Stimulated activated naive CD8-positive, alpha-beta T cell treated with anti-CD3 and anti-CD28 coated beads, Interleukin-15, amount 100 ng/mL, for 72 hours (primary cell): ENCODE results near the gene TRPM3.
A peak's percentile ranks its signal among the peaks of the same experiment; 100 is the strongest.

Source experiments
- ATAC-seq: fragments of 150-1000 bp; cut with Tn5 transposase; 2 replicates; pipeline ENCODE4 v1.10.0; 2021; ENCODE audit warnings: mild to moderate bottlenecking, moderate library complexity
- DNase-seq, 2 donors: peaks; one replicate each; pipeline ENCODE4 v3.0.0; 2021 to 2022
- H3K27ac Mint-ChIP-seq, 2 donors: one replicate each; pipeline ENCODE4 v1.8.0; 2022; ENCODE audit warnings: mild to moderate bottlenecking in 2 of 2, mixed read lengths in 2 of 2, moderate library complexity in 2 of 2
- H3K27me3 Mint-ChIP-seq: one replicate; pipeline ENCODE4 v1.8.0; 2022; ENCODE audit warnings: mixed read lengths
- H3K4me1 Mint-ChIP-seq: one replicate; pipeline ENCODE4 v1.8.0; 2022; ENCODE audit warnings: mild to moderate bottlenecking, mixed read lengths
- H3K4me3 Mint-ChIP-seq, 2 donors: one replicate each; pipeline ENCODE4 v1.8.0; 2022; ENCODE audit warnings: mild to moderate bottlenecking in 2 of 2, mixed read lengths in 2 of 2, moderate library complexity in 1 of 2
- H3K9me3 Mint-ChIP-seq, 2 donors: one replicate each; pipeline ENCODE4 v1.8.0; 2022; ENCODE audit warnings: mixed read lengths in 2 of 2

TRPM3 gene

DNA sequence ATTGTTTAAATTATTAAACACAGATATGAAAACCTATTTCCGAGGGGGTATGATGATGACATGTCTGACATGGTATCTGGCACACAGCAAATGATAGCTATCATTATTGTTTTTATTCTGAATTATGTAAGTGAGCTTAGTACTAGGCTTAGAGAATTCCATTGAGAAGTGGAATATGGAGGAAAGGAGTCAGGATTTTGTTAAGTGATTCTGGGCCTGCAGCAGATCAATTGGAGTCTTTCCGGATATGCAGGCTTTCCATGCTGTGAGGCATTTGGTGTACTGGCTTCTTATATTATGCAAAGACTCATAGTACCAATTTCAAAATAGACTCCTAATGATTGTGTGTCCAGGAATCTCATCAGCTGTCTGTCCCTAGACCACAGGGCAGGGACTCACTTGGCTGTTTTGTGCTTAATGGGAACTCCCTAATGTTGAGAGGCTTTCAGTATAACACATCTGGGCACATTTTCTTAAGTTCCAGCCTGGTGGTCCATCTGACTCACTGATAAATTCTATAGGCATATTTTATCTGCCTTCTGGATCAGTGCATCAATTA, 527.0 kb downstream of the TRPM3 start:
- Mint-ChIP-seq H3K27me3 (no peaks in the 10 kb centered on the region), H3K4me3 (no peak overlapping the region), H3K9me3 (no peaks in the 10 kb centered on the region), H3K27ac (no peak overlapping the region), H3K4me1 (no peaks in the 10 kb centered on the region)
- no peak for DNase-seq
- no peak for ATAC-seq

DNA sequence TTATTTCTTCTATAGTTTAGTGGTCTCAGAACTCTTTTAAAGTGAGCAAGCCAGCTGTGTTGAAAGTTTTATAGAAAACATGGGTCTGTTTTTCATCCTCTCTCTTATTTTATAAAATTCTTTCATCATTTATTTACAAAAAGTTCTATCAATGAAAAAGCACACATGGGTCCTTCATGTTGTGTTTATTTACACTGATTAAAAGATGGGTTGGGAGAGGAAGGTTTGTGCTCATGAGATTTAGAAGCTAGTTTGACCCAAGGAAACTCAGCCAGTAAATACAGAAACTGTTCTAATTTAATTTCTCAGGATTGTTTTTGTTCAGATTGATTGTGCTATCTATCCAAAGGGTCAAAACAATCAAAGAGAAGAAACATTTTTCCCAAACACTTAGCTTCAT, 528.2 kb downstream of the TRPM3 start:
- Mint-ChIP-seq H3K27me3 (no peaks in the 10 kb centered on the region), H3K4me1 (no peaks in the 10 kb centered on the region), H3K9me3 (no peaks in the 10 kb centered on the region), H3K27ac (no peak overlapping the region), H3K4me3 (no peak overlapping the region)
- no peak for DNase-seq
- ATAC-seq: no peak

- H3K27me3 Mint-ChIP-seq: no peaks in the 10 kb centered on the region
- no peaks in the 10 kb centered on the region for H3K9me3 Mint-ChIP-seq
- no peak overlapping the region for H3K27ac Mint-ChIP-seq
- DNase-seq (no peak), ATAC-seq (no peak)
- no peaks in the 10 kb centered on the region for H3K4me1 Mint-ChIP-seq
- no peak overlapping the region for H3K4me3 Mint-ChIP-seq
These were observed 531.1 kb downstream of the TRPM3 start for GRCh38 chr9:70590315-70590677.

DNA sequence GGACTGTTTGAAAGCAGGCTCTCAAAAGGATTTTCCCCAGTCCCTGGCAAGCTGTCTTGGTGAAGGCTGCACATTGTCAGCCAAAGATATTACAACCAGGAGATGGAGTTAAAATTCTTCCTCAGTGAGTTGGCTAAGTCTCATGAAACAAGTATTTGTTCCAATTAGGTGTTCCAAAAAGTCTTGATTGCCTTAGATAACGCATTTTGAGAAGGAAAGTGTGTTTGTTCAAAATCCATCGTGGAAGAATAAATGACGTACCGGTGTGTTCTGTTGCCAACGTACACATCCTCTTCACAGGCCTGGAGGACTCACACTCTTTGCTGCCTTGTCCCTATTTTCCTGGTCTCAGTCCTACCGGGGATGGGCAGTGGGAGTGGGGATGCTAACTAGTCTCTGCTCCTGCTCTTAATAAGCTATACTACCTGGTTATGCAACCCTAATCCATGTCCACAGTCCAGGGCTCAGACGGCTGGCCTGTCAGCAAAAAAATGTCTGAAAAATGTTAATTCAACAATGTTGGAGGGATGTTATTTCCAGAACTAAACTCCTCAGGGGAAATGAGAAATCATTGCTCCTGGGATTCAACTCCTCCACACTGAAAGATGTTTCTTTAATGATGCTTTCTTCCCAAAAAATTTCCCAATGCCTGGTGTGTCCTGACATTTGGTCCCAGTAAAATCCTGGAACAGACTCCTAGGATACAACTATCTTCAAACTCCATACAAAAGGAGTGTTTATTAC, 531.7 kb downstream of the TRPM3 start:
- no peak for DNase-seq
- Mint-ChIP-seq H3K4me1 (no peaks in the 10 kb centered on the region), H3K9me3 (no peaks in the 10 kb centered on the region), H3K27ac (no peak overlapping the region), H3K27me3 (no peaks in the 10 kb centered on the region), H3K4me3 (no peak overlapping the region)
- no peak for ATAC-seq

DNA sequence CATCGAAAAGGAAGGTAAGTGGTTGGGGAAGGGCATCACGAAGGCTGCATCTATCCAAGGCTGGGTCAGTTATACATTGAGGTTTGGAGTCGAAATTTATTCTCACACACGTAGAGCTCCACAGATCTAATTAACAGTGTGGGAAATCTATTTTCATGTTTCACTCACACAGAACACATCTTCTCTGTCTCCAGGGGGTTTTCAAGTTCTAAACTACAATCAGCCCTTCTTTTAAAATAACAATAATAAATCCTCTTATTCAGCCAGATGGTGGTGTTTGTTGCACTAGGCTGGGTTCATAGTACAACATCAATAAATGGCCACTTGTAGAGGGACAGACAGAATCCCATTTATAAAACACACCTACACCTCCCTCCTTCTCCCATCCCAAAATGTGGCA, 532.4 kb downstream of the TRPM3 start:
- Mint-ChIP-seq H3K9me3 (no peaks in the 10 kb centered on the region), H3K4me1 (no peaks in the 10 kb centered on the region), H3K4me3 (no peak overlapping the region), H3K27ac (no peak overlapping the region), H3K27me3 (no peaks in the 10 kb centered on the region)
- no peak for DNase-seq
- ATAC-seq: no peak

DNA sequence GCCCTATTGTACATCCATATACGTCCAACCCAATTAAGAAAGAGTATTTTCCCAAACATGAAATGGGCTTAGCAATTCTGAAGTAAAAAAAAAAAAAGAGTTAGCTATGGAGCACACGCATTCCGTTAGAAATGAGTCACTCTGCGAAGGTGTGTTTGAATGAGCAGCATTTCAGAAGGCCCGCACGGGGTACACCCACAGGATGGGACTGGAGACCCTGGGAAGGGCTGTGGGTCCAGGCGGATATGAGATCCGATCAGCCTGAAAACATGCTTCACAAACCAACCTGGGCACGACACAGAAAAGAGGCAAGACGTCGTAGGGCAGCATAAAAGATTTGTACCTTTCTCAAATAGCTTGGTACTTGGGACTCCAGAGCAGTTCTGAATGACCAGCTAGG, 533.0 kb downstream of the TRPM3 start:
- Mint-ChIP-seq H3K9me3 (no peaks in the 10 kb centered on the region), H3K27me3 (no peaks in the 10 kb centered on the region), H3K27ac (no peak overlapping the region), H3K4me3 (no peak overlapping the region), H3K4me1 (no peaks in the 10 kb centered on the region)
- no peak for ATAC-seq
- DNase-seq: no peak

- ATAC-seq: no peak
- no peak for DNase-seq
- Mint-ChIP-seq H3K27ac (no peak overlapping the region), H3K4me3 (no peak overlapping the region), H3K9me3 (no peaks in the 10 kb centered on the region), H3K27me3 (no peaks in the 10 kb centered on the region), H3K4me1 (no peaks in the 10 kb centered on the region)
These were observed 534.2 kb downstream of the TRPM3 start for GRCh38 chr9:70587201-70587600.

GRCh38 chr9:70586476-70586875, 534.9 kb downstream of the TRPM3 start:
- Mint-ChIP-seq H3K4me1 (no peaks in the 10 kb centered on the region), H3K4me3 (no peak overlapping the region), H3K27me3 (no peaks in the 10 kb centered on the region), H3K9me3 (no peaks in the 10 kb centered on the region), H3K27ac (no peak overlapping the region)
- ATAC-seq (no peak), DNase-seq (no peak)

DNA sequence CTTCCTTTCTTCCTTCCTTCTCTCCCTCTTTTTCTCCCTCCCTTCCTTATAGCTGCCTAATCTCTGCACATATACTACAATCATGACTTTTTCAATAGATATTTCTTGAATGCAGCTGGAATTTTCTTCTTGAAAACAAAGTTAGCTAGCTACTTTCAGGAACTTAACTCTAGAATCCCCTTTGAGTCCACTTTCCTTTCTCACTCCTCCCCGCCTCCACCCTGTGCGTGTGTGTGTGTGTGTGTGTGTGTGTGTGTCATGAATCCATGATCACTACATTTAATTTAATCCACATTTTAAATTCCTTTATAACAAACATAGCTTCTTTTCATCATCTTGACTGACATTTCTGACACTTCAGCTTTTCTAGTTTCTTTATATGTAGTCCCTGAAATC, 539.5 kb downstream of the TRPM3 start:
- no peaks in the 10 kb centered on the region for H3K9me3 Mint-ChIP-seq
- no peak for ATAC-seq
- no peak overlapping the region for H3K4me3 Mint-ChIP-seq
- H3K4me1 Mint-ChIP-seq: peaks cover 6% of the 10 kb centered on the region
- no peak for DNase-seq
- H3K27me3 Mint-ChIP-seq: no peaks in the 10 kb centered on the region
- H3K27ac Mint-ChIP-seq: no peak overlapping the region

- ATAC-seq: no peak
- H3K27ac Mint-ChIP-seq: peak overlapping the region in 1 of 2 donors; percentile 15
These were observed 540.0 kb downstream of the TRPM3 start for GRCh38 chr9:70581214-70581954.

DNA sequence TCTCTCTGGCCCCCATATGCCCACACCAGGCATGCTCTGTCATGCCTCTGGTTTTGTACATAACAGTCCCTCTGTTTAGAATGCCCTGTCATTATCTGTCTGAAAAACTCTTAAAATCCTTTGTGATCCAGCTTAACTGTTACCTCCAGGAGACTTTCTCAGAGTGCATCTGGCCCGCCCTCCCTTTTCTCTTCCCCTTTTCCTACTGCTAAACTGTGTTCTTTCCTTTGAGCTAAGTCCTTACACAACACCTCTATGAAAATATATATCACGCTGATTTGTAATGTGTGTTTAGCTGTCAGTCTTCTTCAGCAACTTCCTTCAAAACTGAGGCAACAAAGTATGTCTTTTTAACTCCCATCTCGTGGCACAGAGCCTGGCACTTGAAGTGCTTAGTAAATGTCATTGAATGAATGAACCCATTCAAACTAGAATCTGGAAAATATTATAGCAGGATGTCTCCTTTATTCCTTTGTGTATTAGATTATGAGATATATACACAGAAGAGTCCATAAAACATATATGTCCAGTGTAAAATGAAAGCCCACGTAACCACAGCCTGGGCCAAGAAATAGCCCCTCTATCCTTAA, 540.7 kb downstream of the TRPM3 start:
- H3K27me3 Mint-ChIP-seq: no peaks in the 10 kb centered on the region
- H3K4me1 Mint-ChIP-seq: peaks cover 6% of the 10 kb centered on the region
- DNase-seq: no peak
- peak overlapping the region in 1 of 2 donors; percentile 48 for H3K27ac Mint-ChIP-seq
- H3K4me3 Mint-ChIP-seq: no peak overlapping the region
- ATAC-seq: no peak
- no peaks in the 10 kb centered on the region for H3K9me3 Mint-ChIP-seq

More at GRCh38 chr9:70581214-70581954, 540.0 kb downstream of the TRPM3 start:
- H3K4me3 Mint-ChIP-seq: no peak overlapping the region
- H3K4me1 Mint-ChIP-seq: peaks cover 6% of the 10 kb centered on the region
- no peak for DNase-seq
- H3K27me3 Mint-ChIP-seq: no peaks in the 10 kb centered on the region
- H3K9me3 Mint-ChIP-seq: no peaks in the 10 kb centered on the region

GRCh38 chr9:70579686-70580085, 541.7 kb downstream of the TRPM3 start:
- Mint-ChIP-seq H3K4me3 (no peak overlapping the region), H3K9me3 (no peaks in the 10 kb centered on the region), H3K27me3 (no peaks in the 10 kb centered on the region), H3K27ac (no peak overlapping the region), H3K4me1 (peaks cover 6% of the 10 kb centered on the region)
- ATAC-seq (no peak), DNase-seq (no peak)

DNA sequence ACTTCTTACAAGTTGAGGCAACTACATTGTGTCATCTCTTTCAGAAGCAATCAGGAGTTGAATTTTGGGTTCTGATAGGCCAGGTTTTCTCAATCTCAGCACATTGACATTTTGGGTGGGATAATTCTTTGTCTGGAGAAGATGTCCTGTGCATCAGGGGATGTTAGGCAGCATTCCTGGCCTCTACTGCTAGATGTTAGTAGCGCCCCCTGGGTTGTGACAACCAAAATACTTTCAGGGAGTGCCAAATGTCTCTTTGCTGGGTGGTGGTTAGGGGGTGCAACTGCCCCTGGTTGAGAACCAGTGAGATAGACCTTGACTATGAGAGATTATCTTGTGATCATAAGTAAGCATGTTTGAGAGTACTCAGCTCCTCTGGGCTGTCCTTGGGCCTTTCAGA, 542.7 kb downstream of the TRPM3 start:
- H3K27me3 Mint-ChIP-seq: no peaks in the 10 kb centered on the region
- H3K4me1 Mint-ChIP-seq: peaks cover 12% of the 10 kb centered on the region
- H3K9me3 Mint-ChIP-seq: no peaks in the 10 kb centered on the region
- ATAC-seq (no peak), DNase-seq (no peak)
- H3K27ac Mint-ChIP-seq: no peak overlapping the region
- H3K4me3 Mint-ChIP-seq: no peak overlapping the region

DNA sequence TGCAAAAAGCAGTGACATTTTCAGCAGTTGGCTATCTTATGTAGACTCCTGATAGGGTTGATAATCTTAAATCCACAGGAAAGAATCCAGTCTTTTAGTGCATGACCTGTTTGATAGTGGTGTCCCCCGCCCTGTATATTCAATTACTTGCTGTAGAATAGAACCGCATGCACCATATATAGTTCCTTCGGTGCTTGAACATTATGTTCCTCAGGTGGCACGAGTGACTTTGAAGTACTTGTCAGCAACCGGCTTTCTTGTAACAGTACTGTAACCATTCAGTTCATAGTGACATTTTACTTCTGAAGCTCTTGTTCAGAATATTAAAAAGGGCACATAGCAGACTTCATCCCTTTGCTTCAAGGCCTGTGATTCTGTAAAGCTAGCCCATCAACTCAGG, 543.8 kb downstream of the TRPM3 start:
- H3K27ac Mint-ChIP-seq: no peak overlapping the region
- no peaks in the 10 kb centered on the region for H3K27me3 Mint-ChIP-seq
- no peaks in the 10 kb centered on the region for H3K9me3 Mint-ChIP-seq
- no peak overlapping the region for H3K4me3 Mint-ChIP-seq
- peaks cover 12% of the 10 kb centered on the region for H3K4me1 Mint-ChIP-seq
- DNase-seq (no peak), ATAC-seq (no peak)

- no peak overlapping the region for H3K4me3 Mint-ChIP-seq
- no peak for DNase-seq
- no peaks in the 10 kb centered on the region for H3K9me3 Mint-ChIP-seq
- no peak for ATAC-seq
- peaks cover 12% of the 10 kb centered on the region for H3K4me1 Mint-ChIP-seq
- no peak overlapping the region for H3K27ac Mint-ChIP-seq
- H3K27me3 Mint-ChIP-seq: no peaks in the 10 kb centered on the region
These were observed 545.3 kb downstream of the TRPM3 start for GRCh38 chr9:70576116-70576515.

- H3K4me3 Mint-ChIP-seq: no peak overlapping the region
- no peak for DNase-seq
- ATAC-seq: no peak
- peaks cover 12% of the 10 kb centered on the region for H3K4me1 Mint-ChIP-seq
- H3K9me3 Mint-ChIP-seq: no peaks in the 10 kb centered on the region
- no peak overlapping the region for H3K27ac Mint-ChIP-seq
- no peaks in the 10 kb centered on the region for H3K27me3 Mint-ChIP-seq
These were observed 547.1 kb downstream of the TRPM3 start for GRCh38 chr9:70574151-70574837.
